ENCODE measurements around the gene AQP5.
"Not testable (repeated sequence)": the region's sequence is repeated elsewhere in the genome, so short reads cannot be mapped to it uniquely, and the experiment has no call there.

The AQP5 gene

DNA sequence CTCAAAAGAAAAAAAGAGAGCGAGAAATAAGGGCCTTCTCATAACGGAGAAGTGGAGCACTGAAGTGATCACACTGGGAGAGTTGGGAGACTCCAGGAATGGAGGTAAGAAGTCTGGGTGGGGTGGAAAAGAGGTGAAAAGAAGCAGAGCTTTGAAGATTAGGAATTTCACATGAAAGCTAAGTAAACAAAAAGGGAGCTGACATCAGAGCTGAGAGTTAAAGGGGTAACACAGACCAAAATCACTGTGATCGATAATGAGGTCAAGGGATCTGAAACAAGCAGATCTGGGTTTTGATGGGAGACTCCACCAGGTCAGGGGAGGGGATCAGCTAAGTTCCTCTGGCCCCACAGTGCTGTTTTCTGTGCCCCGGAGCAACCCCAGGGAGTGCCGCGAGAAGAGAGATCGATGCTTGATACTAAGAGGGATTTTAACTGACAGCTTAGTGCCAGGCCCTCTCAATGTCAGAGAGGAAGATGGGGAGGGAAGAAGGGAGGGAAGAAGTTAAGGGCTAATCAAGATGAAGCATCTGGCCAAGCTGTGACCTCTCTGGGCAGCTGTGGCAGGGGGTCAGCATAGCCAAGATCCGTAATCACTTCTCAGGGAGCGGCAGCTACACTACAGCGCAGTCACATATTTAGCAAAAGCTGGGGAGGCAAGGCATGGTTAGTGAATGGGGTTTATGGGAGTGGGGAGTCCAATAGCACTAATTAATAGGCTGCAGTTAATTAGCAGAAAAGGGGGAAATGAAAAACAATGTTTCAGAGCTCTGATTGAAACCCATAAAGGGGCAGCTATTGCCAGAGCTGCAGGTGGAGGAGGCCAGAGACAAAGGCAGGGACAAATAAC, 19.1 kb downstream of the AQP5 start:
- no peak for DNase-seq (ENCODE audit: low read depth)

DNA sequence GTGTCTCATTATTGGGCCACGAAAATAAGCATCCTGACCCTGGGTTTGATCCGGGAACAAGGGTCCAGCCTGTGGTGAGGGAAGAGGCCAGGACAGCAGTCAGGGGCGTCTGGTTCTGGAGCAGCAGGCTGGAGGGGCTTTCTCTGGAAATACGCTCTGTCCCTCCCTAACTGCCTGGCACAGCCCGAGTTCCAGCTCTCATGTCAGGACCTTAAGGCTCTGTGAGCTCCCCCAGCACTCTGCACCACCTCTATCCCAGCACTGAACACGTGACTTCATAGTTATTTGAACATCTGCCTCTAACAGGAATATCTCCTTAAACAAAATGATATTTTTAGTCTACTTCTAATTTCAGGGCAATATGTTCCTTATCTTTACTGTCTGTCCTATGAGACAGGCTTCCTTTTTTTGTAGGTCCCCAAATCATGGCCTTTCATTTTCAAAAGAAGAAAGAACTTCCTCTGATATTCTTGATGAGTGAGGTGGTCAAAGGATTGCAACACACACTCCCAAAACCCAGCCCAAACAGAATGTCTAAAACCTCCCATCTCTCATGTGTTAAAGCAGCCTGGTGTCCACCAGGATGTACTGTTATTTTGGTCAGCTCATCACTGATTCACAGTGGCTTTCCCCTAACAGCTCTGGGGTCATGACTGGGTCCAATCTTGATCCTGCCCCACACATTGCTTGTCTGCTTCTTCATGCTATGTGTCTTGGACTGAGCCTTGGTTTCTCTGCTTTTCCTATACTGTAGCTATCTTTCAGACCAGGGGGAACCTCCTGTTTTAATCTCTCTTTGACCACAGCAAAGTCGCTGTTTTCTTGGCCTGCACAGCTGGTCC, 20.8 kb downstream of the AQP5 start:
- DNase-seq (ENCODE audit: low read depth), result no peak

DNA sequence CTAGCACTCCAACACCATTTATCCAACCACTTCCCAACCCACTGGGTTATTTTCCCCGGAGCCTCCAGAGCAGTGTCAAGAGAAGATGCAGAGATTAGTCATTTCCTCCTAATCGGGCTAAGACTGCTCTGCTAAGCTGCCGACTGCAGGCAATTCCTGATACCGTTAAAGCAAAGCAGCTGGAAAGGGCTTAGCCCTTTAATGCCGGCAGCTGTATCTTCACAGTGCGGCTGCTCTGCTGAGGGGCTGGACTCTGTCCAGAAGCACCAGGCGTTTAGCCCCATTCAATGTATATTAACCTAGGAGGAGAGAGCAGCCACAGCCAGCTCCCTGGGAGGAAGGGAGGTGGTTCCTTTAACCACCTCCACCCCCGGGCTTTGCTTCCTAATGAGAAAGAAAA, 22.2 kb downstream of the AQP5 start:
- DNase-seq (ENCODE audit: low read depth), result no peak

DNA sequence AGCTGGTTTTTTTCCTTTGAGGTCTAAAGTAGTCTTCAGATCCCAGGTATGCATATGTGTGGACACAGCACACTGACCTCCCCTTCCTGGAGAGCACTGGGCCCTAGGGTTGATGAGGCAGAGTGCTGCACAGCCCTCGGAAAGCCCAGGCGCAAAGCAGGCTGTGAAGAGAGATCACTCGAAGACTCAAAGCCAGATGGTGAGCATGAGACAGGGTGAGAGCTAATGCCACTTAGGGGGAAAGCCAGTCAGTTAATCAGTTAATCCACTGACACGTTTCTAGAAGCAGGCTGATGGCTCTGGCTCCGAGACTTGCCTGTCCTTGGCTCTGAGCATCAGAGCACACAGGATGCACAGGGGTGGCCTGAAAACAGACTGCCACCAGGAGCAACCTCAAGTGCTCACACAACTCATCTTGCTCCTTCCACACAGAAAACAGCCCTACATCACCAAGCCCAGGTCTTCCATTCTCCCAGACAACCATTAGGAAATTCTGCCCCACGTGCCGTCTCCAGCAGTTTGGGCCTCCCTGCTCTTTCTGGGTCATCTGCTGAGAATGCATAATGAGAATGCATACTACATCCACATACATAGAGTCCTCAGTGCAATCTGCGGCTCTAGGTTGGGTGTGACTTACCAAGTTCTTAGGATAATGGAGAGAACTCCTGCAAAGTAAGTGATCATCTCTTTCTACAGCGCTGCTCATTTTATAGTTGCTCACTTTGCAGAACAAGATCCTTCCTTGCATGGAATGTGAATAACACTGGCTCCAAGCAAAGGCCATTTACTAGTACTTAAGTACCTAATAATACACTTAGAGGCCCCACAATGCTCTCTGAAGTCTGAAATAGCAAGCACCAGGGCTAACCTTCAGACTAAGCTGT, 23.0 kb downstream of the AQP5 start:
- no peak for DNase-seq (ENCODE audit: low read depth)

GRCh38 chr12:49985981-49986380, 24.3 kb downstream of the AQP5 start:
- no peak for DNase-seq (ENCODE audit: low read depth)

DNA sequence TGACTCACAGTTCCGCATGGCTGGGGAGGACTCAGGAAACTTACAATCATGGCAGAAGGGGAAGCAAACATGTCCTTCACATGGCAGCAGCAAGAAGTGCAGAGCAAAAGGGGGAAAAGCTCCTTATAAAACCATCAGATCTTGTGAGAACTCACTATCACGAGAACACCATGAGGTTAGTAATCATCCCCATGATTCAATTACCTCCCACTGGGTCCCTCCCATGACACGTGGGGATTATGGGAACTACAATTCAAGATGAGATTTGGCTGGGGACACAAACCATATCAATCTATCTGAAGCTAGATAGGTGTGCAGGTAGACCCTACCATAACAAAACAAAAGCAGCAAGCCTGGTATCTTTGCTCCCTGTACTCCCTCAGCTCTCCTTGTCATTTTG, 24.8 kb downstream of the AQP5 start:
- DNase-seq (ENCODE audit: low read depth), result not testable (repeated sequence)

DNA sequence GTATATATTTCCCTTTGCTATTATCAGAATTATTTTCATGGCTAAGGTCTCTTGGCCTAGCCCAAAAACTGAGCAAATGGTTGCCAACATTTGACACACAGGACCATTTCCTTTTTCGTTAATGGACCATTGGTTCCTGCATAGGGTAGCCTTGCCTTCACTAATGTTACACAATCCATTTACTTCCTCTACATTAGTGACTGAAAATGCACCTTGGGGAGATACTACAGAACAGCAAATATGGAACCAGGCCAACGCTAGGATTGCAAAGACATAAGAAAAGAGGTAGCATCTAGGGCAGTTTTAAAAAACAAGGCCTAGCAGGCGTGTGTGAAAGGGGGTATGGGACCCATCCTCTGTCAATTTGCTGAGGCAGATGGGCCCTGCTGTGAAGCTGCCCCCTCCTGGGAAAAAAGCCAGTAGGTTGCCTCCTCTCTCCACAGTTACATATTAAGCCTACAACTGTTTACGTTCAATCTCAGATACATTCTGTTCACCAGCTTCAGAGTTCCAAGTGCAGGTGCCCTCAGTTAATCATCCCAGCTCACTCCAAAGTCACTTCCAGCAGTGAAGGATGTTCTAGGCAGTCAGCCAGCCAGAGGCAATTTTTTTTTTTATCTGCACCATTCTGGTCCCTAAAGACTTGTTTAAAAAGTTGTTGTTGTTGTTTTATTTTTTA, 26.1 kb downstream of the AQP5 start:
- DNase-seq (ENCODE audit: low read depth), result no peak

DNA sequence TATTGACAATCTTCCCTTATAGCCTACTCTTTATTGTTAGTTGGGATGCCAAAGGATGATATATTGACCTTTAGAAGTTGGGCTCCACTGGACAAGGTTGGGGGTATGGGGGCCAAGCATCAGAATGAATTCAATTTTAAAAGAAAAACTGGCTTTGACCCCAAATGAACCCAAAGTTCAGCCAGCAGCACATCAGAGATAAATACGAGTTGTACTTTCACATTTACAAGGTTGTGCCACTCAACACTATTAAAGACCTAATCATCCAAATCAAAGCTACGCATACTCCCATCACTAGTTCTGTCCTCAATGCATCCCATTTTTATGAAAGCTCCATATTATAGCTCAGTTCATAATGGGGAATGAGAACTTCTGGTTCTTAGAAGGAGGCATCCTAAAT, 27.7 kb downstream of the AQP5 start:
- DNase-seq (ENCODE audit: low read depth), result not testable (repeated sequence)

DNA sequence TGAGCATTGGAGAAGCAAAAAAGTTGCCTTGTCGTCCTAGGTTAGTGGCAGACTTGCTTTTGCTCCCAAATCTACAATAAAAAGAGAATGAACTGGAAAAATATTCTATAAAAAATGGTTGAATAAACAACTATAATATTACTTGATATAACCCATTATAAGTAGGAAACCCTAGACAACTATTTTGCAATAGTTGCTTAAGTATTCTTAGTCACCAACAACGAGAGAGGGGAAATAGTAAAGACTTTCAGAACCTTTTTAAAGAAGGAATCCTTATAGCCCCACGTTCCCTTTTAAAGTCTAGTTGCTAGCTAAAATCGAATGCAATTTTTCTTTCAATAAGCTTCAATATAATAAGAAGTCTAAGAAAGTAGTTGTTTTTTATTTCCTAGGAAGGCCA, 28.6 kb downstream of the AQP5 start:
- DNase-seq (ENCODE audit: low read depth), result no peak

DNA sequence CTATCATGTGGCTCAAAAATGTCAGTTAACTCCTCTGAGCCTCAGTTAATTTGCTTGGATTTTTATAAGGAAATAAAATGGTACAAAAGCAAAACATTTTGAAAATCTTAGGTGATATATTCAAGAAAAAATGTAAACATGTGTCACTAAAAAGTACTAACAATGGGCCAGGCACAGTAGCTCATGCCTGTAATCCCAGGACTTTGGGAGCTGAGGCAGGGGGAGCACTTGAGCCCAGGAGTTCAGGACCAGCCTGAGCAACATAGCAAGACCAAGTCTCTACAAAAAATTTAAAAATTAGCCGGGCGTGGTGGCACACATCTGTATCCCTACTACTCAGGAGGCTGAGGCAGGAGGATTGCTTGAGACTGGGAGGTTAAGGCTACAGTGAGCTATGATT, 36.8 kb downstream of the AQP5 start:
- no peak for DNase-seq (ENCODE audit: low read depth)

DNA sequence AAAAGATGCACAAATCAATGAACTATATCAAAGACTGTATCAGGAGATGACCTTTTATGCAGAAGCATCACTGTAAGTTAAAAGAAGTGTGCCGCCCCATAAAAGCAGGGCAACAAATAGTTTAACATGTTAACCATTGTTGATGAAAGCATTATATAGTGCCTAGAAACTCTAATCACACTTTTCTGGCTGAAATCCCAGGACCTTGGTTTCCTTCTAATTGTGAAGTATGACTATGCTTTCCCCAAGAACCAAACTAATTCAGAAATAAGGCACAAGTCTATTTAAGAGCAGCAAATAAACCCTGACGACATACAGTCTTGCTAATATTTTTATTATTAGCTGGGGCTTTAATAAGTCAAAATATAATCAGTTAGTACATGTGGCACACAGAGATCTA, 41.9 kb downstream of the AQP5 start:
- no peak for DNase-seq (ENCODE audit: low read depth)

GRCh38 chr12:50004696-50005095, 43.0 kb downstream of the AQP5 start:
- no peak for DNase-seq (ENCODE audit: low read depth)

- DNase-seq (ENCODE audit: low read depth), result no peak
These were observed 43.5 kb downstream of the AQP5 start for GRCh38 chr12:50005175-50005574.

DNA sequence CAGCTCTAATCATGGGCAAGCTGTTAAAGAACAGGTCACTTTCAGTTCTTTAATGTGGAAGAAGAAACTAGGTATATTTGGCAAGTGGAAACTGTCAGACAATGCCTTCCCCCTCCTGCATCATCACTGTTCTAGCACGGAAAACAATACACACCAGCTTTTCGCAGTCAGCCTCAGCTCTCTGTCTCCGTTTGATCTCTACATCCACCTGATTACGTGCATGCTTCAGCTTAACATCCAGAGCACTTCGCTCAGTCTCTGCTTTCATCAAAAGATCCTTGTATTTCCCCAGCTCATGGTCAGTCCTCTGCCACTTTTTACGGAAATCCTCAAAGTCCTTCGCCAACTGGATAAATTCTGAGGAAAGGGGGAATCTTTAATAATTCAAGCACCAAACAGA, 44.6 kb downstream of the AQP5 start:
- no peak for DNase-seq (ENCODE audit: low read depth)

DNA sequence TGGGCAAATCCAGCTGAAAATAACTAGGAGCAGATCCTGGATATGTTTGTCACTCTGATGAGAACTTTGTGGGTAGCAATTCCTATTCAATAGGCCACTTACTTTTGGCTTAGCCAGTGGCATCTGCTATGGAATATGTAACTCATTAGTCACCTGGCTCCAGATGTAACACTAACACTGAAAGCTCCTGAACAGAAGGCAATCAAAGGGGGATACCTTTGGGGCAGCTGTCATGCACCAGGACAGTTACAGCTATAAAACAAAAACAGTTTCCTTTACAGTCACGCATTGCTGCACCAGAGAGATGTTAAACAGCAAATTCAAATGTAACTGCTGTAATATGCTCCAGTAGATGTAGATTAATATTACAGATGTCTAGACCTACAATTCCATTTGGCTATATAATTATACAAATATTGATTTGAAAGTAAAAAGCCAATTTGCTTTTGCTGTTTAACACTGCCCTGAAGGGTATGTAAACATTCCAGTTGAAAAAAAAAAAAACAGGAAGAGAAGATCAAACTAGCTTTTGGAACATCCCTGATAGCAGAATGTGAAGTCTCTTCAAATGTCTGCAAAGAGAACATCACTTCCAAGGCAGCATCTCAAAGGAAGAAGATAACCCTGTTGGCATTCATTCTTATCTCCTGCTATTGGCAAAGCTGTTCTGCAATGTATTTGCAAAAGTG, 45.2 kb downstream of the AQP5 start:
- DNase-seq (ENCODE audit: low read depth), result no peak

- no peak for DNase-seq (ENCODE audit: low read depth)
These were observed 51.9 kb downstream of the AQP5 start for GRCh38 chr12:50013361-50014147.

DNA sequence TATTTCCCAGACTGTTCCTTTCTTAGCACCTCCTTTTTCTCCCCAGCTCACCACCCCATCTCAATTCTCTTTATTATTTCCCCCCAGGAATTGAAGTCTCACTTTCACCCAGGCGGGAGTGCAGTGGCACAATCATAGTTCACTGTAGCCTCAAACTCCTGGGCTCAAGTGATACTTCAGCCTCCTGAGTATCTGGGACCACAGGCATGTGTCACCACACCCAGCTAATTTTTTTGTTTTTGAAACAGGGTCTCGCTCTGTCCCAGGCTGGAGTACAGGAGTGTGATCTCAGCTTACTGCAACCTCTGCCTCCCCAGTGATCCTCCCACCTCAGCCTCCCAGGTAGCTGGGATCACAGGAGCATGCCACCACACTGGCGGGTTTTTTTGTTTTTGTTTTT, 52.7 kb downstream of the AQP5 start:
- no peak for DNase-seq (ENCODE audit: low read depth)
